ENCODE data around the gene RAX.

RAX gene

GRCh38 chr18:59219672-59220163 is 53.5 kb downstream of the RAX start, which contains the start of gene GRP:
Gene GRP, plus strand, starts transcription at chr18:59220158. Its CDS starts 108 bp downstream, at chr18:59220266.
- Histone ChIP-seq H3F3A (ENCODE audit: low read depth) (no peaks in the 10 kb centered on the region), H3K4me1 (ENCODE audit: insufficient read depth, low read length, poor library complexity, severe bottlenecking) (no peaks in the 10 kb centered on the region), H3K4me2 (ENCODE audit: low read depth, low read length, poor library complexity, severe bottlenecking) (no peak within 1 kb of the TSS), H3K9me3 (ENCODE audit: insufficient read depth, low read depth, low read length) (no peaks in the 10 kb centered on the region), H3K36me3 (ENCODE audit: insufficient read depth, low read length) (no peaks in the 10 kb centered on the region), H3K79me2 (ENCODE audit: insufficient read depth, low read length) (no peaks in the 10 kb centered on the region), H3K4me3 (ENCODE audit: low read length, poor library complexity, severe bottlenecking) (no peak within 1 kb of the TSS), H3K9me2 (replicated peaks; ENCODE audit: low read depth, low read length) (no peaks in the 10 kb centered on the region), H3K9ac (ENCODE audit: low read depth, low read length, poor library complexity, severe bottlenecking) (no peak within 1 kb of the TSS), H3K27me3 (ENCODE audit: insufficient read depth, low read length, poor library complexity, severe bottlenecking) (no peaks in the 10 kb centered on the region), H2AFZ (ENCODE audit: low read length) (no peak within 1 kb of the TSS), H4K20me1 (ENCODE audit: insufficient read depth, low read length, poor library complexity, severe bottlenecking) (no peaks in the 10 kb centered on the region)
- TF ChIP-seq EZH2phosphoT487 (IDR thresholded peaks at IDR 0.05; ENCODE audit: borderline replicate concordance): no peak
- no peak for TF ChIP-seq CTCF (conservative IDR thresholded peaks at IDR 0.05; ENCODE audit: low read length)

- H3K36me3 ChIP-seq (ENCODE audit: insufficient read depth, low read length): no peaks in the 10 kb centered on the region
- H3K79me2 ChIP-seq (ENCODE audit: insufficient read depth, low read length): no peaks in the 10 kb centered on the region
- no peak overlapping the region for H3K4me3 ChIP-seq (ENCODE audit: low read length, poor library complexity, severe bottlenecking)
- H3K4me1 ChIP-seq (ENCODE audit: insufficient read depth, low read length, poor library complexity, severe bottlenecking): no peaks in the 10 kb centered on the region
- H2AFZ ChIP-seq (ENCODE audit: low read length): no peak overlapping the region
- no peaks in the 10 kb centered on the region for H3K27me3 ChIP-seq (ENCODE audit: insufficient read depth, low read length, poor library complexity, severe bottlenecking)
- TF ChIP-seq EZH2phosphoT487 (IDR thresholded peaks at IDR 0.05; ENCODE audit: borderline replicate concordance) (no peak), CTCF (conservative IDR thresholded peaks at IDR 0.05; ENCODE audit: low read length) (no peak)
- H4K20me1 ChIP-seq (ENCODE audit: insufficient read depth, low read length, poor library complexity, severe bottlenecking): no peaks in the 10 kb centered on the region
- no peak overlapping the region for H3K4me2 ChIP-seq (ENCODE audit: low read depth, low read length, poor library complexity, severe bottlenecking)
- H3K9ac ChIP-seq (ENCODE audit: low read depth, low read length, poor library complexity, severe bottlenecking): no peak overlapping the region
- no peaks in the 10 kb centered on the region for H3K9me3 ChIP-seq (ENCODE audit: insufficient read depth, low read depth, low read length)
- H3F3A ChIP-seq (ENCODE audit: low read depth): no peaks in the 10 kb centered on the region
- H3K9me2 ChIP-seq (replicated peaks; ENCODE audit: low read depth, low read length): no peaks in the 10 kb centered on the region
These were observed 55.2 kb downstream of the RAX start for GRCh38 chr18:59218018-59218417.

Measured in Loucy (cell line).